ENCODE results near the gene MAP3K4.
"Not testable (repeated sequence)": the region's sequence is repeated elsewhere in the genome, so short reads cannot be mapped to it uniquely, and the experiment has no call there.

The MAP3K4 gene

GRCh38 chr6:161116554-161116953 is 125.0 kb downstream of the MAP3K4 start:
- DNase-seq (ENCODE audit: low read depth in 4 of 4, low spot score in 1 of 4) = no peak

- no peak for DNase-seq (ENCODE audit: low read depth in 4 of 4, low spot score in 1 of 4)
These were observed 125.7 kb downstream of the MAP3K4 start for GRCh38 chr6:161117308-161117707.

- DNase-seq (ENCODE audit: low read depth in 4 of 4, low spot score in 1 of 4) = no peak
These were observed 126.4 kb downstream of the MAP3K4 start for GRCh38 chr6:161117942-161118341.

GRCh38 chr6:161123319-161123718 is 131.8 kb downstream of the MAP3K4 start:
- not testable (repeated sequence) for DNase-seq (ENCODE audit: low read depth in 4 of 4, low spot score in 1 of 4)

- no peak for DNase-seq (ENCODE audit: low read depth in 4 of 4, low spot score in 1 of 4)
These were observed 134.0 kb downstream of the MAP3K4 start for GRCh38 chr6:161125591-161125990.

- DNase-seq (ENCODE audit: low read depth in 4 of 4, low spot score in 1 of 4) = no peak
These were observed 135.6 kb downstream of the MAP3K4 start for GRCh38 chr6:161127071-161127740.

GRCh38 chr6:161128230-161128629 is 136.7 kb downstream of the MAP3K4 start:
- DNase-seq (ENCODE audit: low read depth in 4 of 4, low spot score in 1 of 4) = no peak

- DNase-seq (ENCODE audit: low read depth in 4 of 4, low spot score in 1 of 4) = peak in 1 of 4 experiments; percentile 13
These were observed 137.2 kb downstream of the MAP3K4 start for GRCh38 chr6:161128680-161129196.

- DNase-seq (ENCODE audit: low read depth in 4 of 4, low spot score in 1 of 4) = no peak
These were observed 139.0 kb downstream of the MAP3K4 start for GRCh38 chr6:161130541-161130940.

GRCh38 chr6:161130967-161131766 is 139.6 kb downstream of the MAP3K4 start:
- DNase-seq (ENCODE audit: low read depth in 4 of 4, low spot score in 1 of 4) = no peak

GRCh38 chr6:161132384-161132783 is 140.8 kb downstream of the MAP3K4 start:
- no peak for DNase-seq (ENCODE audit: low read depth in 4 of 4, low spot score in 1 of 4)

- DNase-seq (ENCODE audit: low read depth in 4 of 4, low spot score in 1 of 4) = no peak
These were observed 142.4 kb downstream of the MAP3K4 start for GRCh38 chr6:161133963-161134362.

GRCh38 chr6:161134550-161135298 is 143.2 kb downstream of the MAP3K4 start:
- no peak for DNase-seq (ENCODE audit: low read depth in 4 of 4, low spot score in 1 of 4)

GRCh38 chr6:161135695-161136591 is 144.4 kb downstream of the MAP3K4 start:
- no peak for DNase-seq (ENCODE audit: low read depth in 4 of 4, low spot score in 1 of 4)

GRCh38 chr6:161136655-161137054 is 145.1 kb downstream of the MAP3K4 start:
- DNase-seq (ENCODE audit: low read depth in 4 of 4, low spot score in 1 of 4) = no peak

GRCh38 chr6:161137320-161137719 is 145.8 kb downstream of the MAP3K4 start:
- no peak for DNase-seq (ENCODE audit: low read depth in 4 of 4, low spot score in 1 of 4)

- DNase-seq (ENCODE audit: low read depth in 4 of 4, low spot score in 1 of 4) = no peak
These were observed 146.4 kb downstream of the MAP3K4 start for GRCh38 chr6:161137839-161138542.

- no peak for DNase-seq (ENCODE audit: low read depth in 4 of 4, low spot score in 1 of 4)
These were observed 147.2 kb downstream of the MAP3K4 start for GRCh38 chr6:161138543-161139303.

GRCh38 chr6:161139304-161139765 is 147.8 kb downstream of the MAP3K4 start:
- no peak for DNase-seq (ENCODE audit: low read depth in 4 of 4, low spot score in 1 of 4)

All from stimulated activated CD4-positive, alpha-beta T cell treated with anti-CD3 and anti-CD28 coated beads, Interleukin-1b, Interleukin-23, amount 100 ng/mL, for 24 hours (primary cell).